Right ventricle myocardium superior (tissue), 1 donor: ENCODE measurements around the gene SEC24A. TPM values are rescaled to one million over a fixed set of nuclear protein-coding genes. Genes with fewer than 3 reads are reported as not detected.
"Not testable (repeated sequence)": the region's sequence is repeated elsewhere in the genome, so short reads cannot be mapped to it uniquely, and the experiment has no call there.

ENCODE experiments used
- ATAC-seq: fragments of 200-7000 bp; cut with Tn5 transposase; one replicate; pipeline ENCODE4 v1.9.1; 2020; ENCODE audit warnings: mild to moderate bottlenecking; ENCODE audit not compliant: poor library complexity
- DNase-seq: peaks from one replicate; pipeline ENCODE4 v3.0.0-alpha.2; 2020
- intact Hi-C: fragments of 100-400 bp; cut with DNase I; formaldehyde crosslinking; loops from one replicate; pipeline ENCODE4 v1.11.2; 2022
- total RNA-seq: library from RNA; stranded (reverse); fragmentation: NEBNext Ultra II Directional; extraction: Animal tissue kit (Norgen Biotek cat#: 25700); gene quantifications from one replicate; pipeline ENCODE4 v1.2.1, GENCODE V29; 2021
- donor health status: DM: no; HTN: yes; CAD: no; lungs with severe emphysema.

SEC24A gene
- total RNA-seq, 1 donor from 2014 or later = 5.6 TPM

DNA sequence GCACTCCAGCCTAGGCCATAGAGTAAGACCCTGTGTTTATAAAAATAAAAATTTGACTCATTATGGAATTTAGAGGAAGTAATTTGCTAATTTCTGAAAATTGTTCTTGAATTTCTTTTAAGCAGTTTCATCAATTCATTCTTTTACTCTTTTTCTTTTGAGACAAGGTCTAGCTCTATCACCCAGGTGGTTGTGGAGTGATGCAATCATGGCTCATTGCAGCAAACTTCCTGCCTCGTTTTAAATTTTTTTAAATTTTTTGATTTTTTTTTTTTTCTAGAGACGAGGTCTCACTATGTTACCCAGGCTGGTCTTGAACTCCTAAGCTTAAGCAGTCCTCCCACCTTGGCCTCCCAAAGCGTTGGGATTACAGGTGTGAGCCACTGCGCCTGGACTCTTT is 86.7 kb downstream of the SEC24A start:
- intact Hi-C loops = no loop called here
- DNase-seq = no peak

DNA sequence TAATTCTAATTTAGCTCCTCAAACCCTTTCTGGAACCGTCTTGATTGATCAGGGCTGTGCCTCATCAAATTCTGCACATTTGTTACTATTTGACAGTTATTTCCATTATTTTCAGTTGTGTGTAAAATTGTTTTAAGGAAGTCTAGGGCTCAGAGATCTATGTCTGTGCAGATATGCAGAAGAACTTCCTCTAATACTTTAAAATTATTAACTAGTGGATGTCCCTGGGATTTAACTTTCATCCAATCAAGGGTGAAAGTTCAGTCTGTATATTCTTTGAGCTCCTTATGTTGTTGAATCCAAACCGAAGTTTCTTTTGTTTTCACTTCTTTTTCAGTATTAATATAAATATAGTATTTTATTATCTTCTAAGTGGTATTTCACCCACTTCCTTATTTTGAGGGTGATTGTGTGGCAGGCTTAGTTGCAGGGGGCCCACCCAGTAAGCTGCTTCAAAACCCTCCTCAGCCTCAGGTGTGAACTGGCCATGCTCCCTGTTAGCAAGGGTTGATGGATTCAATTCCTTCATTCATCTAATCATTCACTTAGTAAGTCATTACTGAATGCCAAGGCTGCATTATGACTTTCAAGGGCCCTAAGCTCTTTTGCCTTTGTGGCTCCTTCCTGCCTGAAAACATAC is 87.7 kb downstream of the SEC24A start:
- intact Hi-C loops = no loop called here
- no peak for ATAC-seq
- DNase-seq = no peak

More for the DNA sequence above, 86.7 kb downstream of the SEC24A start:
- ATAC-seq = no peak

DNA sequence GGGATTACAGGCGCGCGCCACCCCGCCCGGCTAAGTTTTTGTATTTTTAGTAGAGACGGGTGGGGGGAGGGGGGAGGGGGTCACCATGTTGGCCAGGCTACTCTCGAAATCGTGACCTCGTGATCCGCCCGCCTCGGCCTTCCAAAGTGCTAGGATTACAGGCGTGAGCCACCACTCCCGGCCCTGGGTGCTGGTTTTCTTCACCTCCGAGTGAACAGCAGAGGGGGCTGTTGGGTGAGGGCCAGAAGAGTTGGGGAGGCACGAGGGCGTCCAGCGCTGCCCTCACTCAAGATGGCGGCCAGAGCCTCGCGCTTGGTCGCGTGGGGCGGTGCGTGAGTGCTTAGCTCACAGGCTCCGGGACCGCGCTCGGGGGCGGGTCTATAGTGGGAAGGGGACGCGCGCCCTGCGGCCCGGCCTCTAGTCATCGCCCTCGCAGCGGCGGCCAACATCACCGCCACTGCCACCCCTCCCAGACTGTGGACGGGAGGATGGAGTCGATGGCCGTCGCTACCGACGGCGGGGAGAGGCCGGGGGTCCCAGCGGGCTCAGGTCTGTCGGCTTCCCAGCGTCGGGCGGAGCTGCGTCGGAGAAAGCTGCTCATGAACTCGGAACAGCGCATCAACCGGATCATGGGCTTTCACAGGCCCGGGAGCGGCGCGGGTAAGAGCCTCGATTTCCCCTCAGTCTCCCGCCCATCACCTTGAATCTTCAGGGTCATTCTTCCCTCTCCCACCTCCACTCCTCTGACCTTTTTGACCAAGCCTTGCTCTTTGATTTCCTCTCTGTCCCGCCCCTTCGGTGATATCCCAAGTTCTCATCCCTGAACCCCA is 89.8 kb downstream of the SEC24A start, which contains the start of gene CAMLG:
TSS of gene CAMLG (plus strand) at position 416 of the 830 bp plus-strand sequence. CDS start at position 489, 73 bp downstream.
- ATAC-seq (peak; percentile 99), DNase-seq (peak; percentile 99)
- intact Hi-C loops = no loop called here

DNA sequence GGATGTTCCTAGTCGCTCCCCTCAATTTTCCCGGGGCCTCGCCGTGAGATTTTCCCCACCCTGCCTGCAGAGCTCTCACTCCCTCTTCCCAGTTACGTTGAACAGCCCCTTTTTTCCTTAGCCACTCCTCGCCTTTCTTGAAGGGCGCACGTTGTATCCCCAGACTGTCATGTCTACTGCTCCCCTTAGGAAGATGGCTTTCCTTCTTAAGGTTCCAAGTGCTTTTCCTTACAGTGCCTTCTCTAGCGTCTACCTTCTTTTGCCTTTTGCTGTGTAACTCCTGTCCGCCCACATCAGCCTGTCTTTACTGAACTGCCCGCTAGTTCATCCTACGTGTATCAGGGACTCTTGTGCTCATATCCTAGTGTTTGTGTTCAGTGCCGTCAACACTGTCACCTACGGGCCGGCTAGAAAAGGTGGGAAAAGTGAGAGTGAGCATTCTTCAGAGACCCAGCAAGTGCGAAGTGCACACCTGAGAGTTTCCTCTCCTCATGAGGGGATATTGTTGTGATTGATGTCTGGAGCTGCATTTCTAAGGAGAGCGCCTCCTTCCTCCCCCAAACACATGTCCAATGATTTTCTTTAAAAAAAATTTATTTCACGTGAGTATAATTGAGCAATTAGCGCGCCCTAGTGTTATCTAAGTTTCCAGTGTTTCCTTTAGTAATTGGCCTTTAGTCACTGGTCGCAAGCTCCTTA is 90.5 kb downstream of the SEC24A start:
- ATAC-seq (peak; percentile 29), DNase-seq (no peak)
- intact Hi-C loops = no loop called here

DNA sequence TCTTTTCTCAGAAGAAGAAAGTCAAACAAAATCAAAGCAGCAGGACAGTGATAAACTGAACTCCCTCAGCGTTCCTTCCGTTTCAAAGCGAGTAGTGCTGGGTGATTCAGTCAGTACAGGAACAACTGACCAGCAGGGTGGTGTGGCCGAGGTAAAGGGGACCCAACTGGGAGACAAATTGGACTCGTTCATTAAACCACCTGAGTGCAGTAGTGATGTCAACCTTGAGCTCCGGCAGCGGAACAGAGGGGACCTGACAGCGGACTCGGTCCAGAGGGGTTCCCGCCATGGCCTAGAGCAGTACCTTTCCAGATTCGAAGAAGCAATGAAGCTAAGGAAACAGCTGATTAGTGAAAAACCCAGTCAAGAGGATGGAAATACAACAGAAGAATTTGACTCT is 92.5 kb downstream of the SEC24A start:
- no peak for DNase-seq
- no peak for ATAC-seq
- intact Hi-C loops = no loop called here

DNA sequence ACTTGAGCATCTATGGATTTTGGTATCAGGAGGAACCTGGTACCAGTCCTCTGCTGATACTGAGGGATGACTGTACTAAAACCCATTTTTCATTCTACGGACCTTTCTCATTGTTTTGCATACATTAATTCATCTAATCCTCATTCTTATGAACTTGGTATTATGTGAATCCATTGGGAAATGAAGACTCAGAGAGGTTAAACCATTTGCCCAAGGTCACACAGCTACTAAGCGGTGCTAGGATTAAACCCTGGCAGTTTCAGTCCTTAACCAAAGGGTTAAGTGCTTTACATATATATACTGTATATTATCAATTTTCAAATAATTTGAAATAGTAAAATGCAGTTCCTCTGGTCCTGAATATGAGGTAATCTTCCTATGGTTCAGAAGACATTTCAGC is 93.5 kb downstream of the SEC24A start:
- ATAC-seq (no peak), DNase-seq (no peak)
- intact Hi-C loops = no loop called here

DNA sequence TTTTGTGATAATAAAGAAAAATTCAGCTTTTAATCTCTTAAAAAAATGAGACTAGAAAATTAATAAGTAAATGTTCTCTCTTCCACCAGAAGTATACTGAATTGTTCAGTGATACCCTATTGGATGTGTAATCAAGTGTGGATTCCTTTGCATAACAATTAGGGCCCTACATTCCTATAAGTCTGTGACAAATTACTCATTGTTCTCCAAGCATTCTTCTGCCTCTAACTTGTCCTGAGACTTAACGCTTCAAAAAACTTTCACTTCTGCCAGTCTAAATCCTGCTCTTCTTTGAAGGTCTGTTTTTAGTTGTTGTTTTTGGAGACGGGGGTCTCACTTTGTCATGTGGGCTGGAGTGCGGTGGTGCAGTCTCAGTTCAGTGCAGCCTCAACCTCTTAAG is 100.8 kb downstream of the SEC24A start:
- intact Hi-C loops = no loop called here

DNA sequence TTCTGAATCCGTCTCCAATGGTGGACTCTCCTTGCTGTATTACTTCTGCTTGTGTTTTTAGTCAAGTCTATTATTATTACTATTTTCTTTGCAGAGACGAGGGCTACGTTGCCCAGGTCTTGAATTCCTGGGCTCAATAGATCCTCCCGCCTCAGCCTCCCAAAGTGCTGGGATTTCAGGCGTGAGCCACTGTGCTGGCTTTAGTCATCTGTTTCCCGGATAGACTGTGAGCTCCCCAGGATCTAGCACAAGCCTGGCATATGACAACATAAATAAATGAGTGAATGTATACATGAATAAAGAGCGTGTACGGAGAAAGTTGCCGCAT is 109.6 kb downstream of the SEC24A start:
- ATAC-seq (peak; percentile 2), DNase-seq (no peak)
- intact Hi-C loops = no loop called here

More for the DNA sequence above, 100.8 kb downstream of the SEC24A start:
- DNase-seq (no peak), ATAC-seq (no peak)

DNA sequence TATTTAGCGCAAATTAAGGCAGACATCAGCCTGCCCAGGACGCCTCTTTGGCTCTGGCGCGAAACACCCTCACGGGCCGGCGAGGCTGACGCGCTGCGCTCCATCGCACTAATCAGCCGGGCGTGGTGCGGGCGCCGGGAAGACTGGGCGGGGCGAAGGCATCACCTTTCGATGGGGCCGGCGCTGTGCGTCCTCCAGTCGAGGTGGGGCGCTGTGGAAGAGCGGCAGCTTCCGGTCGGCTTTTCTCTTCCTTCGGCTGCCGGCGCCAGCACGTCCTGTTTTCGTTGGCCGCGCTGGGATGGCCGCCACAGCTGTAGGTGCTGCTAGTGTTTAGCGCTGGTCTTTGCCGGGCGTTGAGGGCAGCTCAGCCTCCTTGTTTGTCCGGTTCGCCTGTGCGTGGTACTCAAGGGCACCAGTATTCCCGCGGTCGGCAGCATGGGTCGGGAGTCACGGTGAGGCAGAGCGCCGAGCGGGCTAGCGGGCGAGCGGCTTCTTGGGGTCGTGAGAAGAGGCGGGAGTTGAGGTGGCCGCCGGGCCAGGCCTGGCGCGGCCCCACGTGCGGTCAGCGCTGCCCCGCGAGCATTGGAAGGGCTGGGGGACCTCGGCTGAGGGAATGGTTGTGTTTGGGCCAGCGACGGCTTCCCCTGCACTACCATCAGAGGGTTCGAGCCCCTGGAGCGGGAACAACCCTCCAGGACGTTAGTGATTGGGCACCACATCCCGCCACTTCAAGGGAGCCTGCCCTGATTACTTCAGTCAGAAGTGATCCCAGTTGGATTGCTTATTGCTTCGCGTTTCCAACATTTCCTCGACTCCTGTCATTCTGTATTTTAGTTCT is 110.1 kb downstream of the SEC24A start, which contains the start of gene DDX46:
TSS of gene DDX46 (plus strand) at position 276 of the 838 bp plus-strand sequence. CDS start at position 436, 160 bp downstream.
- ATAC-seq (peak; percentile 100), DNase-seq (peak; percentile 96)
- intact Hi-C loops = no loop called here

DNA sequence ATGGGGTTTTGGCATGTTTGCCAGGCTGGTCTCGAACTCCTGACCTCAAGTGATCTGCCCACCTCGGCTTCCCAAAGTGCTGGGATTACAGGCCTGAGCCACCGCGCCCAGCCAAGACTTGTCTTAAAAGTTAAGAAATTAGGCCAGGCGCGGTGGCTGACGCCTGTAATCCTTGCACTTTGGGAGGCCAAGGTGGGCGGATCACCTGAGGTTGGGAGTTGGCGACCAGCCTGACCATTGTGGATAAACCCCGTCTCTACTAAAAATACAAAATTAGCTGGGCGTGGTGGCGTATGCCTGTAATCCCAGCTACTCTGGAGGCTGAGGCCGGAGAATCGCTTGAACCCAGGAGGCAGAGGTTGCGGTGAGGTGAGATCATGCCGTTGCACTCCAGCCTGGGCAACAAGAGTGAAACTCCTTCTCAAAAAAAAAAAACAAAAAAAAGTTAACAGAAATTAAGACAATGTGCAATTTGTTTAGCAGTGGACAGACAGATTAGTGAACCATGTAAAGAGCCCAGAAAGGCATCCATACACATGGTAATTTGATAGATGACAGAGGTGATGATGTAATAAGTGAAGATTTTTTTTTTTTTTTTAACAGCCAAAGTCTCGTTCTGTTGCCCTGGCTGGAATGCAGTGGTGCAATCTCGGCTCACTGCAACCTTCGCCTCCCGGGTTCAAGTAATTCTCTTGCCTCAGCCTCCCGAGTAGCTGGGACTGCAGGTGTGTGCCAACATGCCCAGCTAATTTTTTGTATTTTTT is 119.1 kb downstream of the SEC24A start:
- DNase-seq, ATAC-seq, intact Hi-C loops: not testable (repeated sequence)

DNA sequence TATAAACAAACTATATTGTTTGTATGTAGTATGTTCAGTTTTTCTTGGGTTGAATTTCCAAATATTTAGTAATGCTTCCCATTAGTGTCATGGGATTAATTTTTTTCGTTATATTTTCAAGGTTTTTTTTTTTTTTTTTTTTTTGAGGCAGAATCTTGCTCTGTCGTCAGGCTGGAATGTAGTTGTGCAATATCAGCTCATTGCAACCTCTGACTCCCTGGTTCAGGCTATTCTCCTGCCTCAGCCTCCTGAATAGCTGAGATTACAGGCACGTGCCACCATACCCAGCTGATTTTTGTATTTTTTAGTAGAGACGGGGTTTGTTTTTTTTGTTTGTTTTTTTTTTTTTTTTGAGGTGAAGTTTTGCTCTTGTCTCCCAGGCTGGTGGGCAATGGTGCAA is 120.6 kb downstream of the SEC24A start:
- ATAC-seq = no peak
- intact Hi-C loops = no loop called here
- no peak for DNase-seq

DNA sequence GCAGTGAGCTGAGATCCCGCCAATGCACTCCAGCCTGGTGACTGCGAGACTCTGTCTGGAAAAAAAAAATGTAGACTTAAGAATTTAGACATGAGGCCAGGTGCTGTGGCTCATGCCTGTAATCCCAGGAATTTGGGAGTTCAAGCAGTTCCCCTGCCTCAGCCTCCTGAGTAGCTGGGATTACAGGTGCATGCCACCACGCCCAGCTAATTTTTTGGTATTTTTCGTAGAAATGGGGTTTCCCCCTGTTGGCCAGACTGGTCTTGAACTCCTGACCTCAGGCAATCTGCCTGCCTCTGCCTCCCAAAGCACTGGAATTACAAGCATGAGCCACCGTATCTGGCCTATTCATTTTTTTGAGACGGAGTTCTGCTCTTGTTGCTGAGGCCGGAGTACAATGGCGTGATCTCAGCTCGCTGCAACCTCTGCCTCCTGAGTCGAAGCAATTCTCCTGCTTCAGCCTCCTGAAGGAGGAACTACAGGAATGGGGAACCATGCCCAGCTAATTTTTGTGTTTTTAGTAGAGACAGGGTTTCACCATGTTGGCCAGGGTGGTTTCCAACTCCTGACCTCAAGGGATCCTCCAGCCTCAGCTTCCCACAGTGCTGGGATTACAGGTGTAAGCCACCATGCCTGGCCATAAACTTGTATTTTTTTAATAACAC is 124.0 kb downstream of the SEC24A start:
- ATAC-seq (no peak), DNase-seq (no peak)
- intact Hi-C loops = no loop called here

DNA sequence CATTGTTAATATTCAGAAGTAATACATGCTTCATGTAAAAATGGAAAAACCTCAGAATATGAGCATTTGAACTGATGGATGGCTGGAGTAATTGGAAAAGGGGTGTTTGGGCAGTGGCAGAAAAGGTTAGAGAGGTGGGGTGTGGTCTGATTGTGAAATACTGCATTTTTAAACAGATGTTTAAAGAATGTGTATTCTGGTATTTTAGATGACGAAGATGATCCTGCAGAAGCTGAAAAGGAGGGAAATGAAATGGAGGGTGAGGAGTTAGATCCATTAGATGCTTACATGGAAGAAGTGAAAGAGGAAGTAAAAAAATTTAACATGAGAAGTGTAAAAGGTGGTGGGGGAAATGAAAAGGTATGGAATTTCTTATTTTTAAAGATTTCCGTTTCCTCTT is 128.8 kb downstream of the SEC24A start:
- DNase-seq (no peak), ATAC-seq (no peak)
- intact Hi-C loops = no loop called here

Other genes with a start within 250 kb of the SEC24A start
- gene CDKN2AIPNL, start 236.9 kb upstream of the SEC24A start, total RNA-seq = 43.1 TPM
- 25.9 TPM for gene JADE2, start 123.1 kb upstream of the SEC24A start, total RNA-seq
- 88.6 TPM for gene SAR1B, start 16.0 kb upstream of the SEC24A start, total RNA-seq
- gene CAMLG, start 89.8 kb downstream of the SEC24A start, total RNA-seq = 17.1 TPM
- gene DDX46, start 110.0 kb downstream of the SEC24A start, total RNA-seq = 26.3 TPM
- 21.9 TPM for gene C5orf24, start 197.2 kb downstream of the SEC24A start, total RNA-seq
- 54.2 TPM for gene TXNDC15, start 225.6 kb downstream of the SEC24A start, total RNA-seq